ENCODE measurements around the gene WDR38. TPM values are rescaled to one million over a fixed set of nuclear protein-coding genes. Genes with fewer than 3 reads are reported as not detected.

The WDR38 gene
- total and polyA plus RNA-seq, 2 of the 13 experiments (the other 11 are each of a cell fraction or from before 2014, with no cell fraction given) = not detected

DNA sequence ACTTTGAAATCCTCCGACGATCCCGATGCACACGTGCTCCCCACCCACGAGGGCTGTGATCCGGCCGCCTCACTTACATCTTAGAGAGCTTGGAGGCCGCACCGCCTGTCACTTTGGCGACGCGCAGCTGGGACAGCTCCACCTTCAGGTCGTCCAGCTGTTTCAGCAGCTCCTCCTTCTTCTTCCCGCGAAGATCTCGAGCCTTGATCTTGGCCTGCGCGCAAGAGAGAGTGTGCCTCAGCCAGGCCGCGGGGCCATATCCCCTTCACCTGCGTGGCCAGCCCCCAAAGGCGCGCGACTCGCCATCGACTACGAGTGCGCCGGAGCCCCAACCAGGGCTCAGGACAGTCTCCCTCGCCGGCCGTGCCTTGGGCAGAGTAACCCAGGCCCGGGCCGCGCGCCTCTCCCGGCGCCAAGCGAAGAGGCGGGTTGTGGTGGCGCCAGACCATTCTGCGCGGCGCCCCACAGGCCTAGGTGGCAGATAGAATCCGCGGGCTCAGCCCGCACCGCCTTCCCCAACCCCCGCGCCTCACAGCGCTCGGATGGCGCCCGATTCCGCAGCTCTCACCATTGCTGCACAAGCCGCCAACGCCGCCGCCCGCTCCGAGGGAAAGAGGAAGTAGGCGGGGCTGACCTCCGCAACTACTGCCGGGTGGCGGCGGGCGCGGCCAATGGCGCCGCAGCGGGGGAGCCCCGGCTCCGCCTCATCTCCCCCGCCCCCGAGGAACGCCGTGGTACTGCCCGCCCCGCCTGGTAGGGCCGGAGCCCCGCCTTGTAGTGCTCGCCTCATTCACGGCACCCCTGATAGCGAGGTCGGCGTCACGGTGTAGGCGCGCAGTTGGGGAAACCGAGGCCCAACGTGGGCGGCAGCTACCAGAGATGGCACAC is 8.3 kb downstream of the WDR38 start, which contains the start of the genes ARPC5L and RPL35 (continued):
- TF ChIP-seq, protein P1, sequence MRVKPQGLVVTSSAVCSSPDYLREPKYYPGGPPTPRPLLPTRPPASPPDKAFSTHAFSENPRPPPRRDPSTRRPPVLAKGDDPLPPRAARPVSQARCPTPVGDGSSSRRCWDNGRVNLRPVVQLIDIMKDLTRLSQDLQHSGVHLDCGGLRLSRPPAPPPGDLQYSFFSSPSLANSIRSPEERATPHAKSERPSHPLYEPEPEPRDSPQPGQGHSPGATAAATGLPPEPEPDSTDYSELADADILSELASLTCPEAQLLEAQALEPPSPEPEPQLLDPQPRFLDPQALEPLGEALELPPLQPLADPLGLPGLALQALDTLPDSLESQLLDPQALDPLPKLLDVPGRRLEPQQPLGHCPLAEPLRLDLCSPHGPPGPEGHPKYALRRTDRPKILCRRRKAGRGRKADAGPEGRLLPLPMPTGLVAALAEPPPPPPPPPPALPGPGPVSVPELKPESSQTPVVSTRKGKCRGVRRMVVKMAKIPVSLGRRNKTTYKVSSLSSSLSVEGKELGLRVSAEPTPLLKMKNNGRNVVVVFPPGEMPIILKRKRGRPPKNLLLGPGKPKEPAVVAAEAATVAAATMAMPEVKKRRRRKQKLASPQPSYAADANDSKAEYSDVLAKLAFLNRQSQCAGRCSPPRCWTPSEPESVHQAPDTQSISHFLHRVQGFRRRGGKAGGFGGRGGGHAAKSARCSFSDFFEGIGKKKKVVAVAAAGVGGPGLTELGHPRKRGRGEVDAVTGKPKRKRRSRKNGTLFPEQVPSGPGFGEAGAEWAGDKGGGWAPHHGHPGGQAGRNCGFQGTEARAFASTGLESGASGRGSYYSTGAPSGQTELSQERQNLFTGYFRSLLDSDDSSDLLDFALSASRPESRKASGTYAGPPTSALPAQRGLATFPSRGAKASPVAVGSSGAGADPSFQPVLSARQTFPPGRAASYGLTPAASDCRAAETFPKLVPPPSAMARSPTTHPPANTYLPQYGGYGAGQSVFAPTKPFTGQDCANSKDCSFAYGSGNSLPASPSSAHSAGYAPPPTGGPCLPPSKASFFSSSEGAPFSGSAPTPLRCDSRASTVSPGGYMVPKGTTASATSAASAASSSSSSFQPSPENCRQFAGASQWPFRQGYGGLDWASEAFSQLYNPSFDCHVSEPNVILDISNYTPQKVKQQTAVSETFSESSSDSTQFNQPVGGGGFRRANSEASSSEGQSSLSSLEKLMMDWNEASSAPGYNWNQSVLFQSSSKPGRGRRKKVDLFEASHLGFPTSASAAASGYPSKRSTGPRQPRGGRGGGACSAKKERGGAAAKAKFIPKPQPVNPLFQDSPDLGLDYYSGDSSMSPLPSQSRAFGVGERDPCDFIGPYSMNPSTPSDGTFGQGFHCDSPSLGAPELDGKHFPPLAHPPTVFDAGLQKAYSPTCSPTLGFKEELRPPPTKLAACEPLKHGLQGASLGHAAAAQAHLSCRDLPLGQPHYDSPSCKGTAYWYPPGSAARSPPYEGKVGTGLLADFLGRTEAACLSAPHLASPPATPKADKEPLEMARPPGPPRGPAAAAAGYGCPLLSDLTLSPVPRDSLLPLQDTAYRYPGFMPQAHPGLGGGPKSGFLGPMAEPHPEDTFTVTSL (CRISPR knock-in tag; IDR thresholded peaks at IDR 0.05; ENCODE audit: borderline replicate concordance) = no peak
- TF ChIP-seq CHD2 (IDR thresholded peaks at IDR 0.05; ENCODE audit: low read depth, low read length) = 0 out of 2 replicates have a peak, but pooled peaks have one; percentile 53
- peak; percentile 36; the same call in 1 of the 2 replicates for TF ChIP-seq ZNF143 (CRISPR knock-in tag; IDR thresholded peaks at IDR 0.05)
- no peak for TF ChIP-seq ATM (IDR thresholded peaks at IDR 0.05; ENCODE audit: borderline replicate concordance)
- TF ChIP-seq, protein P2, sequence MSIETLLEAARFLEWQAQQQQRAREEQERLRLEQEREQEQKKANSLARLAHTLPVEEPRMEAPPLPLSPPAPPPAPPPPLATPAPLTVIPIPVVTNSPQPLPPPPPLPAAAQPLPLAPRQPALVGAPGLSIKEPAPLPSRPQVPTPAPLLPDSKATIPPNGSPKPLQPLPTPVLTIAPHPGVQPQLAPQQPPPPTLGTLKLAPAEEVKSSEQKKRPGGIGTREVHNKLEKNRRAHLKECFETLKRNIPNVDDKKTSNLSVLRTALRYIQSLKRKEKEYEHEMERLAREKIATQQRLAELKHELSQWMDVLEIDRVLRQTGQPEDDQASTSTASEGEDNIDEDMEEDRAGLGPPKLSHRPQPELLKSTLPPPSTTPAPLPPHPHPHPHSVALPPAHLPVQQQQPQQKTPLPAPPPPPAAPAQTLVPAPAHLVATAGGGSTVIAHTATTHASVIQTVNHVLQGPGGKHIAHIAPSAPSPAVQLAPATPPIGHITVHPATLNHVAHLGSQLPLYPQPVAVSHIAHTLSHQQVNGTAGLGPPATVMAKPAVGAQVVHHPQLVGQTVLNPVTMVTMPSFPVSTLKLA (IDR thresholded peaks at IDR 0.05) = no peak
- TF ChIP-seq ZNF441 (CRISPR knock-in tag; IDR thresholded peaks at IDR 0.05; ENCODE audit: borderline replicate concordance) = no peak; the same call in 1 of the 2 replicates
- no peak; the same call in 1 of the 2 replicates for TF ChIP-seq HOXA5 (CRISPR knock-in tag; IDR thresholded peaks at IDR 0.05)
- TF ChIP-seq, protein P3, sequence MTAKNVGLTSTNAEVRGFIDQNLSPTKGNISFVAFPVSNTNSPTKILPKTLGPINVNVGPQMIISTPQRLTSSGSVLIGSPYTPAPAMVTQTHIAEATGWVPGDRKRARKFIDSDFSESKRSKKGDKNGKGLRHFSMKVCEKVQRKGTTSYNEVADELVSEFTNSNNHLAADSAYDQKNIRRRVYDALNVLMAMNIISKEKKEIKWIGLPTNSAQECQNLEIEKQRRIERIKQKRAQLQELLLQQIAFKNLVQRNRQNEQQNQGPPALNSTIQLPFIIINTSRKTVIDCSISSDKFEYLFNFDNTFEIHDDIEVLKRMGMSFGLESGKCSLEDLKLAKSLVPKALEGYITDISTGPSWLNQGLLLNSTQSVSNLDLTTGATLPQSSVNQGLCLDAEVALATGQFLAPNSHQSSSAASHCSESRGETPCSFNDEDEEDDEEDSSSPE (CRISPR knock-in tag; IDR thresholded peaks at IDR 0.05) = peak; percentile 26; the same call in 1 of the 2 replicates
